ENCODE results near the gene GRID1. TPM values are rescaled to one million over a fixed set of nuclear protein-coding genes. Genes with fewer than 3 reads are reported as not detected.

GRID1 gene
- total RNA-seq, 1 experiment from 2014 or later = not detected

- TF ChIP-seq EZH2 (IDR thresholded peaks at IDR 0.05; ENCODE audit: low read depth) (no peak), CTCF (conservative IDR thresholded peaks at IDR 0.05) (no peak)
- ChIA-PET CTCF (no interaction called here), POLR2A (ENCODE audit: unreplicated experiment) (no interaction called here)
- no peak overlapping the region for H3K4me2 ChIP-seq
- H3K4me1 ChIP-seq (replicated peaks; ENCODE audit: insufficient read depth) = no peaks in the 10 kb centered on the region
- no peaks in the 10 kb centered on the region for H3K27me3 ChIP-seq (ENCODE audit: insufficient read depth, low read depth)
- H3F3A ChIP-seq (ENCODE audit: insufficient read depth, low read depth) = no peaks in the 10 kb centered on the region
- DNase-seq = no peak
- intact Hi-C loops (cut with micrococcal nuclease; ENCODE audit: unreplicated experiment) = no loop called here
- H3K79me2 ChIP-seq (ENCODE audit: low read depth) = no peaks in the 10 kb centered on the region
- H3K9me2 ChIP-seq (ENCODE audit: insufficient read depth) = no peaks in the 10 kb centered on the region
- no TSS peak for BruUV-seq (replicated peaks)
- H3K4me3 ChIP-seq = no peak overlapping the region
- H3K27ac ChIP-seq = no peak overlapping the region
- no peaks in the 10 kb centered on the region for H3K36me3 ChIP-seq (ENCODE audit: low read depth)
- no peaks in the 10 kb centered on the region for H4K20me1 ChIP-seq (ENCODE audit: insufficient read depth)
- H2AFZ ChIP-seq = no peak overlapping the region
- no peaks in the 10 kb centered on the region for H3K9me3 ChIP-seq (ENCODE audit: insufficient read depth, low read depth)
Measured at GRCh38 chr10:85859859-85860258, 506.7 kb downstream of the GRID1 start.

- Histone ChIP-seq H3F3A (ENCODE audit: insufficient read depth, low read depth) (no peaks in the 10 kb centered on the region), H3K27me3 (ENCODE audit: insufficient read depth, low read depth) (no peaks in the 10 kb centered on the region), H3K9me2 (ENCODE audit: insufficient read depth) (no peaks in the 10 kb centered on the region), H3K4me2 (no peak overlapping the region), H3K4me1 (replicated peaks; ENCODE audit: insufficient read depth) (no peaks in the 10 kb centered on the region), H3K27ac (no peak overlapping the region), H2AFZ (no peak overlapping the region), H3K79me2 (ENCODE audit: low read depth) (no peaks in the 10 kb centered on the region), H3K4me3 (no peak overlapping the region), H4K20me1 (ENCODE audit: insufficient read depth) (no peaks in the 10 kb centered on the region), H3K36me3 (ENCODE audit: low read depth) (no peaks in the 10 kb centered on the region), H3K9me3 (ENCODE audit: insufficient read depth, low read depth) (no peaks in the 10 kb centered on the region)
- intact Hi-C loops (cut with micrococcal nuclease; ENCODE audit: unreplicated experiment) = no loop called here
- no TSS peak for BruUV-seq (replicated peaks)
- ChIA-PET CTCF (no interaction called here), POLR2A (ENCODE audit: unreplicated experiment) (no interaction called here)
- DNase-seq = no peak
- TF ChIP-seq EZH2 (IDR thresholded peaks at IDR 0.05; ENCODE audit: low read depth) (no peak), CTCF (conservative IDR thresholded peaks at IDR 0.05) (no peak)
Measured at GRCh38 chr10:85858776-85859515, 507.6 kb downstream of the GRID1 start.

GRCh38 chr10:85857791-85858190 lies 508.8 kb downstream of the GRID1 start:
- POLR2A ChIA-PET (ENCODE audit: unreplicated experiment) = no interaction called here
- Histone ChIP-seq H3K9me2 (ENCODE audit: insufficient read depth) (no peaks in the 10 kb centered on the region), H2AFZ (no peak overlapping the region), H3K27ac (no peak overlapping the region), H4K20me1 (ENCODE audit: insufficient read depth) (no peaks in the 10 kb centered on the region), H3K4me2 (no peak overlapping the region), H3F3A (ENCODE audit: insufficient read depth, low read depth) (no peaks in the 10 kb centered on the region), H3K27me3 (ENCODE audit: insufficient read depth, low read depth) (no peaks in the 10 kb centered on the region), H3K79me2 (ENCODE audit: low read depth) (no peaks in the 10 kb centered on the region), H3K4me1 (replicated peaks; ENCODE audit: insufficient read depth) (no peaks in the 10 kb centered on the region), H3K4me3 (no peak overlapping the region), H3K36me3 (ENCODE audit: low read depth) (no peaks in the 10 kb centered on the region), H3K9me3 (ENCODE audit: insufficient read depth, low read depth) (no peaks in the 10 kb centered on the region)
- CTCF ChIA-PET = no interaction called here
- BruUV-seq (replicated peaks) = no TSS peak
- no peak for DNase-seq
- no peak for TF ChIP-seq EZH2 (IDR thresholded peaks at IDR 0.05; ENCODE audit: low read depth)
- no peak for TF ChIP-seq CTCF (conservative IDR thresholded peaks at IDR 0.05)
- intact Hi-C loops (cut with micrococcal nuclease; ENCODE audit: unreplicated experiment) = no loop called here
